Iris pigment epithelial cell (primary cell): ENCODE results near the gene NODAL.
A peak's percentile ranks its signal among the peaks of the same experiment; 100 is the strongest.

Source experiments
- DNase-seq: peaks from one replicate; pipeline ENCODE4 v3.0.0-alpha.2; 2011; ENCODE audit warnings: low read depth

NODAL gene

DNA sequence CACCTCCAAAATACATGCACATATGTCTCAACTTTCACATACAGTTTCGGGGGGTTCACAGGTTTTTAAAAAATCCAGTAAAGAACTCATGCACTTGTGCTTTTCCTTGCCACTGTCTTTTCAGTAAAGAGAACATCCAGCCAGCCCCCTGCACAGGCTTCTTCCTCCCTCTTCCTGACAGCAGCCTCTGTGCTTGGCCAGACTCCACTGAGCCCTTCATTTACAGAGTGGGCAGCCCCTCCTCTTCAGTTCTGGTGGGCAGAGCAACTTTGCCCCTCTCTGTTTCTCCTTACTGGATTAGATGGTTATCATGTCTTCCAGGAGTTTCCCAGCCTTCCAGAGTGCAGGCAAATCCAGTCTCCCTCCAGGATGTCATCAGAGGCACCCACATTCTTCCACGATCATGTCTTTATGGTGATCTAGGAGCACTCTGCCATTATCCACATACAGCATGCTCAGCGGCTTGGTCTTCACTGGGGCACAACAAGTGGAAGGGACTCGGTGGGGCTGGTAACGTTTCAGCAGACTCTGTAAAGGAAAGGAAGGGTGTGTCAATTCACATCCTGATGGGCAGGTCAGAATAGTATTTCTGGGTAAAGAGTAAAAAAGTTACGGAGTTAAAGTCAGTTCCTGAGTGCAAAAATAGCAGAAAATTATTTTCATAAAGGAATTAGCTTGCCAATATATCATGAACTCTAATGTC lies 8.8 kb downstream of the NODAL start:
- no peak for DNase-seq

DNA sequence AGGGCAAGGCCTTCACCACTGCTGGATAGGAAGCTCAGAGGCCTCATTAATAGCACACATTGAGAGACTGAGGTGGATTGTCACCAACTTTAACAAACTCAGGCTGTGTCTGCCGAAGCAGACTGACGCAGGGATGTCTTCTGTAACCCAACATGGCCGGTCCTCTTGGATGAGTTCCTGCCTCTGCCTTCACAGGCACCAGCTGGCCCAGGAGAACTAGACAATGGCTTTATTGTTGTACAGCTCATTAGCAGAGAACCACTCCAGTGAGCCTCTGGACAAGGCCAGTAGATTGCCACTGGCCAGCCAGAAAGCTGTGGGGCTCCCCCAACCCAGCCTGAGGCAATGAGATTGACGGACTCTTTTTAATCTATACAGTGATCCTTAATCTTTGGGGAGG lies 9.4 kb downstream of the NODAL start:
- no peak for DNase-seq

DNA sequence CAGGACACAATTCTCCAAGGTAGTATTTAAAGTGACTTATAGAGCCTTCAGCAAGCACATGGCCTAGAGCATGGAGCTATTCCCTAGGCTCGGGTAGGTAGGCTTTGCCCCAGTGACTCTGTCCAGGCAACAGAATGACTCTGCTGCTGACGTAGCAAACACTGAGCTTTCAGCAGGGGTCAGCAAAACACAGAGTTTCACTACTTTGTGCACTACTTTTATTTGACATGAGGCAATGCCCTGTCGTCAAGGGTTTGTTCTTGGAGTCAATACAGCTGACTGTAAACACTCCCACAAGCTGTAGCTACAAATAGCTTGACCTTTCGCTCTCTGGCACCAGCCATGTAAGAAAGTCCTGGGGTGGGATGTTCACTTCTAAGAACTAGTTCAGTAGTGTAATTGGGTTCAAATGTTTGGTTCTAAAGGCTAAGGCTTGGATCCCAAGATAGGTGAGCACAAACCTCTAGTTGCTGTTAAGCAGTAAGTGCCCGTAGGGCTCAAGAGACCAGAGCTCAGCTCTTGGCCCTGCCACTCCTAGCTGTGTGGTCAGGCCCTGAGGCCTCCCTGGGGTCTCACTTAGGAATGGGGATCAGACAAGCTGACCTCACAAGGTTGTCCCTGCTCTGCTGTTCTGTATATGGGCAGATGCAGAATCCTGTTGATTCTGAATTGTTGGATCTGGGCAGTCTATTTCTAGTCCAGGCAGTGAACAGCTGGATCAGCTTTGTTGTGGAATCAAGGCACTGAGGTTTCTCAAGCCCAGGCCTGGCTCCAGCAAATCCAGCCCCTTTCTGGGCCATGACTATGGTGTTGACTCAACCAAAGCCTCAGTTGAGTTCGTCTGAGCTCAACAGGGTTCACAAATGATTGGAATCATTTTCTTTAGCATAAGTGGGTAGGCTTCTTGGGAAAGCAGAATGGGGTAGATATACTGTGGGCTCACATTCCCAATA lies 10.7 kb downstream of the NODAL start:
- DNase-seq, result peak; percentile 83

- no peak for DNase-seq
These were observed 14.7 kb downstream of the NODAL start for GRCh38 chr10:70426823-70427222.

- no peak for DNase-seq
These were observed 16.4 kb downstream of the NODAL start for GRCh38 chr10:70425096-70425495.

- DNase-seq, result no peak
These were observed 17.2 kb downstream of the NODAL start for GRCh38 chr10:70424320-70424719.

DNA sequence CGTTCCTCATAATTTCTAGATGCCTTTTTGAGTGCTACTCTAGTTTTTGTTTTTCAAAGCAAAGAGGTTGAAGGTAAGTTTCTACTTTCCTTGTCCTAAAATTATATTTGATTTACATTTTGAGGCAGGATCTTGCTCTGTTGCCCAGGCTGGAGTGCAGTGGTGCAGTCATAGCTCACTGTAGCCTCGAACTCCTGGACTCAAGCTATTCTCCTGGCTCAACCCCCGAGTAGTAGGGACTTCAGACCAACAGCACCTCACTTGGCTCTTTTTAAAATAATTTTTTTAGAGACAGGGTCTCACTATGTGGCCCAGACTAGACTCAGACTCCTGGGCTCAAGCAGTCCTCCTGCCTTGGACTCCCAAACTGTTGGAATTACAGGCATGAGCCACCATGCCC lies 22.8 kb downstream of the NODAL start:
- no peak for DNase-seq

- DNase-seq, result peak; percentile 95
These were observed 23.3 kb downstream of the NODAL start for GRCh38 chr10:70418229-70418628.

DNA sequence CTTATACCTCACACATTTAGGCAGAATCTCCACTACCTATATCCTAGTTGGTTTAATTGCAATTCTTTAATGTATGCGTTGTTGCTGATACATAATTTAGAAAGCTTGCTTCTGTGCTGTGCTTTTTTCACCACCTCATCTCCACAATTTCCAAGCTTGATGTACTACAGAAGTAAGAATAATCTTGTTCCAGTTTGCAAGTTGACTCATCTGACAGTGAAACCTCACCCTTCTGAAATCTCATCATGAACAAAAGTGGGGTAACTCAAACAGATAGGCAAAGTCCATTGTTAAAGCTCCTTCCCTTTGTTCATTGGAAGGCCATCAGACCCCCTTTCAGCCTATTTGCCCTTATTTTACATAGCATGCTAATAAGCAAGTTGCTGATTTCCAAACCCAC lies 23.9 kb downstream of the NODAL start:
- DNase-seq, result peak; percentile 73

DNA sequence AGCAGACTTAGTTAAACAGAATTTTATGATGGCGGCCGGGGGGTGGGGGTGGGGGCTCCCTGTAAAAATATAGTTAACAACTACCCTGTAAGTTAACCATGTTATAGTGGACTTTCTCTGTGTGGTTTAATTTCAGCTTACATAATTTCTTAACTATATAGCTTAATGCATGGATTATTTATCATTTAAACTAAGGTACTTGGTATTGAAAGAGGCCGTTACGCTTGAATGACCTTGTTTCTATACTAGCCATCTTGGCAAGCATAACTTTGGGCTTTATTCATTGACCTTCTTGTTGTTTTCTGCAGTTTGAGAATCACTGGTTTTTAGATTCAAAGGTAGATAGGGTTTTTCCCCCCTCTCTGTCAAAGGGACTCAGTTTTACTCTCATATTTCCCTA lies 29.1 kb downstream of the NODAL start:
- DNase-seq, result no peak

DNA sequence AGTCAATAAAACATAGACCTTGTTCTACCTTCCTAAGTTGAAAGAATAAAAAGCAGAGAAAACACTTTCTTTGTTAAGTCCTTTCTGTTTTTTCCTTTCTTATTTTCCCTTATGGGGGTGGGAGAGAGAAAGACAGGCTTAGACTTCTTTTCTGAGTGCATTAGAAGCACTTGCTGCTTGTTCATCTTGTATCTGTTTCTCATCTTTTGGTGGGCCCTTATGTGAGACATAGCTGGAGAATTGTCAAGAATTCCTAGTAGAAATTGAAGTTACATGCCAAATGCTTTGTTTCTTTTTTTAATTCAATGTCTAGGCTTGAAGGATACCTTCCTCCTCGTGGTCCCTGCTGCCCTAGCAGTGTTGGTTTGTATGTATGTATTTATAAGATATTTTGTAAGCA lies 30.9 kb downstream of the NODAL start:
- no peak for DNase-seq

DNA sequence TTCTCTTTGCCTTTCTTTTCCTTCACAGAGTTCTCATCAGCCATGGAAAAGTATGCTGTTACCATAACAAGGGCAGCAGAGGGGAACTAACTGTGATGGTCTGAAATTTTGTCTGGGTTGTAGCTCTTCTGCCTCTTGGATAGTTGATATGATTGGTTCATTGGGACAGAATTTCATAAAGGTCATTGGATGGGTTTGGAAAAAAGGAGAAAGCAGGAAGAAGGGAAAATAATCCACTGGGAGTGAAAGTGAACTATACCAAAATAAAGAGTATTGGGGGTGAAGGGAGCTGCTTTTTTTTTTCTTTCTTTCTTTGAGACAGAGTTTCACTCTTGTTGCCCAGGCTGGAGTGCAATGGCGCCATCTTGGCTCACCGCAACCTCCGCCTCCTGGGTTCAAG lies 31.7 kb downstream of the NODAL start:
- no peak for DNase-seq

GRCh38 chr10:70405037-70405824 lies 36.2 kb downstream of the NODAL start:
- DNase-seq, result peak; percentile 99

DNA sequence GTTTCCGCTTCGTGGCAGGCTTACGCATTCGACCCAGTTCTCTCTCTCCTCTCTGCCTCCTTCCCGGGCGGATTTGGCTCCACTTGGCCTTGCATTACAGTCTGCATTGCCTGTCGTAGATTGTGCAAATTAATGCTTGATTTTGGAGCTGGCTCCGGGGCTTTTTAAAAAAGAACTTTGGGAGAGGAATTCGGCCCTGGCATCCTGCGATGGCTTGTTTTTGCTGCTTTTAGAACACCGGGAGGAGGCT lies 36.8 kb downstream of the NODAL start:
- DNase-seq, result peak; percentile 45

GRCh38 chr10:70404036-70404786 lies 37.3 kb downstream of the NODAL start, which contains the start of gene EIF4EBP2:
Gene EIF4EBP2, plus strand, starts transcription at chr10:70404145. Its CDS starts 257 bp downstream, at chr10:70404402.
- DNase-seq, result peak; percentile 96

- no peak for DNase-seq
These were observed 37.9 kb downstream of the NODAL start for GRCh38 chr10:70403483-70404035.

DNA sequence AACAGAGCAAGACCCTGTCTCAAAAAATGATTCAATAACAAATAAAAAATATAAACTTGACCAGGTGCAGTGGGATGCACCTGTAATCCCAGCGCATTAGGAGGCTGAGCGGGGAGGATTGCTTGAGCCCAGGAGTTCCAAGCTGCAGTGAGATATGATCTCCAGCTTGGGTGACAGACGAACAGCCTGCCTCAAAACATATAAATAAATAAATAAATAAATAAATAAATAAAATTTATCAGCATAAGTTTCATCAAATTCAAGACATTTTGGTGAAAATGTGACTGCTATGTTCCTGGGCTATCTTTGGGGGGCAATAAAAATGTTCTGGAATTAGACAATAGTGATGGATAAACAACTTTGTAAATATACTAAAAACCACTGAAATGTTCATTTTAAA lies 42.3 kb downstream of the NODAL start:
- DNase-seq, result no peak

DNA sequence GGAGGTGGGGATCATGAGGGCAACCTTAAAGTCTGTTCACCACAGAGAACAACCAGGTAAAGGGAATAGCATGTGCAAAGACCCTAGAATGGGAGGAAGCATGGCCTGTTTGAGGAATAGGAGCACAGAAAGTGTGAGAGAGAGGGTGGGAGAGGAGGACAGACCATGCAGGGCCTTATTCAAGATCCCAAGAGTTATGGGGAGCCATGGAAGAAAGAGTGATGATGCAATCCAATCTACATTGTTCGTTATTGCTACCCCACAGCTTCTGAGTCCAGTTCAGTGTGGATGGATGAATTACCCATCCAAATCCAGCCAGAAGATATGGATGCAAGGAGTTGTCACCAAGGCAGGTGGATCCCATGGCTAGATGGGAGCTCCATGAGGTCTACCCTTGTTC lies 45.3 kb downstream of the NODAL start:
- no peak for DNase-seq

DNA sequence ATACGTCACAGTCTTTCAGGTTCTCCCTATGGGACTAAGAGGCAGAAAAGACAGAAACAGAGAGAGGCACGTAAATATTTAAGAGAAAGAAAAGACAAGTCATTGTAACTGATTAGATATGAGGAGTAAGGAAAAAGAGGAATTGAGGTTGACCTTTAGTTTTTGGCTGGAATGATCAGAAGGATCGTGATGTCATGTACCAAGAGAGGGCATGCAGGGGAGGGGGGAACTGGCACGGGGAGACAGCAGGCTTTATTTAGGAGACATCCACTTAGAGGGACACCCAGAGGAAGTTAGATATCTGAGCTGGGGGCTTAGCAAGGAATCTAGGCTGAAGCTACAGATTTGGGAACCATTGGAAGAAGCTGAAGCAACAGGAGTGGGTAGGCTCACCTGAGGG lies 49.8 kb downstream of the NODAL start:
- no peak for DNase-seq
